SK-N-SH treated with all-trans-retinoic acid at 6 μM for 48 hours (cell line): ENCODE results near the gene TIAM2.

Experiments
- ARNTL ChIP-seq: fragments of 450-650 bp; formaldehyde crosslinking; IDR thresholded peaks from 2 replicates; pipeline ENCODE4 v1.5.0; 2020; ENCODE audit warnings: low read depth, mild to moderate bottlenecking, moderate library complexity, borderline replicate concordance
- CSDC2 ChIP-seq: fragments of 250-450 bp; sonication (Bioruptor Pico); IDR thresholded peaks from 2 replicates; pipeline ENCODE4 v1.5.0; 2020; ENCODE audit warnings: mild to moderate bottlenecking, moderate library complexity
- PATZ1 ChIP-seq: fragments of 250-450 bp; sonication (Bioruptor Pico); IDR thresholded peaks from 2 replicates; pipeline ENCODE4 v1.8.0; 2020; ENCODE audit warnings: mild to moderate bottlenecking, moderate library complexity, borderline replicate concordance

DNA sequence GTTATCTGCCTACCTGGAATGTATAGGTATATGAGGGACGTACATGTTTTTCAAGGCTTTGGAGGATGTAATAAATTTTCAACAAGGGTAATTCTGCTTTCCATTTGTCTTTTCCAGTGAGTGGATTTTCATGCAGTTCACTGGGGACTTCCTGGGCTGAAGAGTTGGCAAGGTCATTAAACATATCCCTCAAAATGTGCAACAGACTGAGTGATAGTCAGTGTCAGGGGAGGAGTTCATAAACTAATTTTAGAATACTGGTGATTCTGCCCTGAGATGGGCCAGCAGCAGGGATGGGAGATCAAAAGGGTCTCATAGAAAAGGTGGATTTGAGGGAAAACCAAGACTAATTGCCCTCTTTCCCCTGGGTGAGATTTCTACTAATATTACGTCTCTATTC lies 146.4 kb downstream of the TIAM2 start:
- TF ChIP-seq CSDC2 (CRISPR knock-in tag) (no peak), PATZ1 (no peak), ARNTL (no peak)
